Testis (tissue), 3 donors: ENCODE results near the gene YPEL3. TPM values are rescaled to one million over a fixed set of nuclear protein-coding genes. Genes with fewer than 3 reads are reported as not detected.

Experiments
- DNase-seq: peaks from one replicate; pipeline ENCODE4 v3.0.0-alpha.2; 2019
- H3K27ac ChIP-seq, 2 donors: fragments of 200-600 bp; sonication (generic); one replicate each; pipeline ENCODE4 v1.5.1; 2019
- H3K27me3 ChIP-seq: fragments of 200-600 bp; sonication (generic); one replicate; pipeline ENCODE4 v1.5.1; 2019
- H3K36me3 ChIP-seq: fragments of 200-600 bp; sonication (generic); one replicate; pipeline ENCODE4 v1.5.1; 2017; ENCODE audit warnings: low read depth; ENCODE audit errors: missing control alignments
- H3K4me1 ChIP-seq: fragments of 200-600 bp; sonication (generic); one replicate; pipeline ENCODE4 v1.5.1; 2019
- H3K4me3 ChIP-seq, 2 donors: fragments of 200-600 bp; sonication (generic); one replicate each; pipeline ENCODE4 v1.5.1; 2017 to 2019
- H3K9me3 ChIP-seq: fragments of 200-600 bp; sonication (generic); one replicate; pipeline ENCODE4 v1.5.1; 2017
- POLR2A ChIP-seq: fragments of 450-650 bp; IDR thresholded peaks from one replicate; pipeline ENCODE4 v1.6.1; 2017; ENCODE audit warnings: antibody characterized with exemption, mild to moderate bottlenecking, moderate library complexity
- WGBS, 2 donors: methylation state at CpG; one replicate each; pipeline ENCODE4 v1.1.5; 2018; 5-methylcytosine and 5-hydroxymethylcytosine counted together
- intact Hi-C: fragments of 100-400 bp; cut with DNase I; formaldehyde crosslinking; loops from one replicate; pipeline ENCODE4 v1.15.1; 2023; ENCODE audit warnings: low total_unique reads
- polyA plus RNA-seq: library from polyadenylated mRNA; stranded (reverse); fragments of 350-450 nt; fragmentation: Illumina TruSeq; extraction: RNeasy Lipid Tissue Mini Kit (QIAGEN cat#74804); gene quantifications from one replicate; pipeline ENCODE4 v1.2.3, GENCODE V29; 2014; ENCODE audit warnings: low read depth, low replicate concordance; ENCODE audit not compliant: insufficient read depth
- total RNA-seq, 2 donors: library from RNA; depleted of rRNA; stranded (reverse); fragments of >200 nt; gene quantifications; one replicate each; pipeline ENCODE4 v1.2.3, GENCODE V29; 2016
- TF ChIP-seq, protein P1 (sequence below), 3 experiments: fragments of 450-650 bp in 2 of 3; fragments of 200-600 bp in 1 of 3; sonication (generic) in 1 of 3; IDR thresholded peaks; one replicate each; pipeline ENCODE4 v1.5.1; 2016 to 2019; ENCODE audit warnings: antibody characterized with exemption in 3 of 3, mild to moderate bottlenecking in 2 of 3, moderate library complexity in 1 of 3

YPEL3 gene
- total and polyA plus RNA-seq, 3 donors from 2014 or later, result 55.3 to 75.3 (median 69.4) TPM

DNA sequence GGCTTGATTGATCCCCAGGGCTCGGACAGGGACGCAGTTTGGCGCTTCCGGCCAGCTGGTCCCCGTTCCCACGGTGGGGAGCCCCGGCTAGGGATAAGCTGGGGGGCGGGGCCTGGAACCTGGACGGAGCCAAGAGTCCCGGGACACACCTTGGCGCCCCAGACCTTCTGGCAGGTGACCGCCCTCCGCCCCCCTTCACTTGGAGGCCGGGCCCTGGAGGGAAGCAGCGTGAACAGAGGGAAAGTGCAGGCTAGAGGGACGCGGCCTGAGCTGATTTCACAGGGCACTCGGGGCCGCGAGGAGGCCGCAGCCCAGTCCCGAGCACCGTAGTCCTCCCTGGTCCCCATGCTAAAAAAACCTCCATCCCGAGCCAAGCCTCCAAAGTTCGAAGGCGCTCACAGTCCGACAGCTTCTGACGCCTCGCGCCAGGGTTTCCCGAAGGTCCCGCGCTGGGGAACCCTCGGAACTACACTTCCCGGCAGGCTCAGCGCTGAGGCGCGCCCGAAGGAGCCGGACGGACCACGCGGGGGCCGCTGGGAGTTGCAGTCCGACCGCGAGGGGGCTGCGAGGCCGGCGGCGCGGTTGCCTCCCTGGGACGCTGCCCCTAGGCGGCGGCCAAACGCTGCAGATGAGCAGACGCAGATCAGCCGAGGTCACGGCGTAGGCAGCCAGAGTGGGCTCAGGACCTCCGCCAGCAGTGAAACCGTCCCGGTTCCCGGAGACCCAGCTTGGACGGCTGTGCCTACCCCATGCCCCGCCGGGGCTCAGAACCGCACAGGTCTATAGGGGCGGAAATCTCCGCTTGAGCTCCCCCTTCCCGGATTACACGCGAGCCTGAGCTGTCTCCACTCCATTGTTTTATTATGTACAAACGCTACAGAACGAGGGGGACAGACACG, 4.3 kb downstream of the YPEL3 start, which contains the start of gene TBX6:
Gene TBX6 (minus strand): TSS at position 451 of the 899 bp plus-strand sequence. CDS start 731 bp downstream, outside the sequence.
- intact Hi-C loops, result no loop called here
- Histone ChIP-seq H3K4me1 (peaks cover 33% of the 10 kb centered on the region), H3K27me3 (no peaks in the 10 kb centered on the region), H3K9me3 (no peaks in the 10 kb centered on the region), H3K27ac (peak within 1 kb of the TSS; percentile 68 to 91), H3K4me3 (peak within 1 kb of the TSS; percentile 61 to 70), H3K36me3 (no peaks in the 10 kb centered on the region)
- peak; percentile 94 for DNase-seq
- no peak for TF ChIP-seq POLR2A
- TF ChIP-seq, protein P1, sequence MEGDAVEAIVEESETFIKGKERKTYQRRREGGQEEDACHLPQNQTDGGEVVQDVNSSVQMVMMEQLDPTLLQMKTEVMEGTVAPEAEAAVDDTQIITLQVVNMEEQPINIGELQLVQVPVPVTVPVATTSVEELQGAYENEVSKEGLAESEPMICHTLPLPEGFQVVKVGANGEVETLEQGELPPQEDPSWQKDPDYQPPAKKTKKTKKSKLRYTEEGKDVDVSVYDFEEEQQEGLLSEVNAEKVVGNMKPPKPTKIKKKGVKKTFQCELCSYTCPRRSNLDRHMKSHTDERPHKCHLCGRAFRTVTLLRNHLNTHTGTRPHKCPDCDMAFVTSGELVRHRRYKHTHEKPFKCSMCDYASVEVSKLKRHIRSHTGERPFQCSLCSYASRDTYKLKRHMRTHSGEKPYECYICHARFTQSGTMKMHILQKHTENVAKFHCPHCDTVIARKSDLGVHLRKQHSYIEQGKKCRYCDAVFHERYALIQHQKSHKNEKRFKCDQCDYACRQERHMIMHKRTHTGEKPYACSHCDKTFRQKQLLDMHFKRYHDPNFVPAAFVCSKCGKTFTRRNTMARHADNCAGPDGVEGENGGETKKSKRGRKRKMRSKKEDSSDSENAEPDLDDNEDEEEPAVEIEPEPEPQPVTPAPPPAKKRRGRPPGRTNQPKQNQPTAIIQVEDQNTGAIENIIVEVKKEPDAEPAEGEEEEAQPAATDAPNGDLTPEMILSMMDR (IDR thresholded peaks at IDR 0.05), result peak; percentile 66 to 96 (median 92)
- WGBS, 2 donors, result 0 to 5% methylated on average over 13 to 61 of the region's 76 CpGs

DNA sequence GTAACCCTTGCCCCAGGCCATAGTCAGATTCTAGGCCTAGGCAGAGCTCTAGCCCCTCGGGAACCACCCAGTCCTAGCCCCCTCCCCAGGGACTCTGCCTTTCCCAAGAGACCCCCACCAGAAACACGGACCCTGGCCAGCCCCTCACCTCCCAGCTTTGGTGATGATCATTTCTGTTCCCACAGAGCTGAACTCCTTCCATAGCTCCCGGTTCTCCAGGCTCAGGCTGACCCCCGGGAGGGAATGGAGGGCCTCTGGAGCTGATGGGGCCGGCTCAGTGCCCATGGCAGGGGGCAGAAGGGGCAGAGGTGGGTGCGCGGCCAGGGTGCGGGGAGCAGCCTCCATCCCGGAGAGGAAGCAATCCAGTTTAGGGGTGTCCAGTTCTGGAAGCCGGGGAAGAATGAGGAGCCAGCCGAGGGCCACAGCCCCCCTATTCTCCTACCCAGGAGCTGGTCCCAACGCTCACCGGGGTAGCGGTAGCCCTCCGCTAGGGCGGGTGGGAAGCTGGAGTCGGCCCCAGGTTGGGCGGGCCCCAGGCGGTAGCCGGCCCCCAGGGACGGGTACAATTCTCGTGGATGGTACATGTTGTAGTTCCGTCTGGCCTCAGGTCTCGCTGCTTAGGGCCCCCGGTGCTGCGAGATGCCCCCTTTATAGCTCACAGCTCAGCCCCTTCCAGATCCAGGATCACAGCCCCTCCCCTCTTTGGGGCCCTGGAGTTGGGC, 5.2 kb downstream of the YPEL3 start:
- Histone ChIP-seq H3K27ac (peak overlapping the region in 1 of 2 donors; percentile 91), H3K9me3 (no peaks in the 10 kb centered on the region), H3K27me3 (no peaks in the 10 kb centered on the region), H3K36me3 (no peaks in the 10 kb centered on the region), H3K4me1 (peaks cover 33% of the 10 kb centered on the region), H3K4me3 (peak overlapping the region; percentile 61 to 70)
- TF ChIP-seq POLR2A, result no peak
- TF ChIP-seq, protein P1 (IDR thresholded peaks at IDR 0.05), result no peak
- intact Hi-C loops, result no loop called here
- DNase-seq, result no peak
- WGBS, 2 donors, result 32 to 44% methylated on average over 21 to 26 of the region's 26 CpGs

DNA sequence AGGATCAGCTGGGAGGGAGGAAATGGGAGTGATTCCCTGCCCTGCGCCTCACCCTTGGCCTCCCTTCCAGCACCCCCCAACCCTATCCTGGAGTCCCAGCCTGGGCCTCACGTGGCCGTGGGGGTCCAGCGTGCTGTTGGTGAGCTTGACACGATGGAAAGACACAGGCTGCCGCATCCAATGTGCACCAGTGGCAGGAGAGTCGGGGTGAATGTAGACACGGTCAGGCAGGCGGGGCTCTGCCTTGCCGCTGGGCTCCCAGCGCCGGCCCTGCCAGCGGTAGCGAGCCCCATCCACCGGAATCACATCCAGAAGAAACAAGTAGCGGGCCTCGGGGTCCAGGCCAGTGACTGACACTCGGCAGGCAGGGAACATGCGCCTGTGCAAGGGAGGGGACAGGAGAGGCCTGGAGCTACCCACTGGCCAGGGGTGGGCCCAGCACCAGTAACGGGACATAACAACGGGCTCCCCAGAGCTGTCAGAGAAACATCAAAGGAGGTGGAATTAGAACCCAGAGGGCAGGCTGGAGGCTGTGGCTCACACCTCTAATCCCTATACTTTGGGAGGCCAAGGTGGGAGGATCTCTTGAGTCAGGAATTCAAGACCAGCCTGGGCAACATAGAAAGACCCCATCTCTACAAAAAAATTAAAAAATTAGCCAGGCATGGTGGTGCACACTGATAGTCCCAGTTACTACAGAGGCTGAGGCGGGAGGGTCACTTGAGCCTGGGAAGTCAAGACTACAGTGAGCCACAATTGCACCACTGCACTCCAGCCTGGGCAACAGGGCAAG, 7.0 kb downstream of the YPEL3 start:
- DNase-seq, result no peak
- no peak for TF ChIP-seq POLR2A
- TF ChIP-seq, protein P1 (IDR thresholded peaks at IDR 0.05), result no peak
- Histone ChIP-seq H3K4me3 (no peak overlapping the region), H3K36me3 (no peaks in the 10 kb centered on the region), H3K27me3 (no peaks in the 10 kb centered on the region), H3K27ac (no peak overlapping the region), H3K9me3 (no peaks in the 10 kb centered on the region), H3K4me1 (peaks cover 23% of the 10 kb centered on the region)
- WGBS, 2 donors, result 82% methylated on average over 8 to 19 of the region's 22 CpGs
- intact Hi-C loops, result no loop called here

DNA sequence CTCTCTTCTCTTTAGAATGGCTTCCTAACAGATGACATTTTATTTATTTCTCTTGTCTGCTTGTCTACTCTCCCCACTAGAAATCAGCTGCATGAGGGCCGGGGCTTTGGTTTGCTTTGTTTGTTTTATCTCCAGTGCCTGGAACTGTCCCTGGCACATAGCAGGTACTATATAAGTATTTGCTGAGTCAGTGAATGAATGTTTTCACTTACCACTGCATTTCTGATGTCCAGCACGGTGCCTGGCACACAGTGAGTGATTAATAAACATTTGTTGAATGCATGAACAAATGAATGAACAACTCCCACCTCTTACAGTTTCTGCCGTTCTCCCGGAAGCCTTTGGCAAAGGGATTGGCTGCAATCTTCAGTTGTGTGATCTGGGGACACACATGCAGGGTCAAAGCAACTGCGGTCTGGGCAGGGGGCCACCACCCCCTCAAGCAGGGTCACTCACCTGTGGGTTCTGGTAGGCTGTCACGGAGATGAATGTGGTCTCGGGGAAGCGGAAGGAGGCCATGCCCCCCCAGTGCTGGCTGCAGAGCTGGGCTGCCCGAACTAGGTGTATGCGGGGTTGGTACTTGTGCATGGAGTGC, 7.7 kb downstream of the YPEL3 start:
- Histone ChIP-seq H3K9me3 (no peaks in the 10 kb centered on the region), H3K4me1 (peaks cover 23% of the 10 kb centered on the region), H3K36me3 (no peaks in the 10 kb centered on the region), H3K27me3 (no peaks in the 10 kb centered on the region), H3K4me3 (no peak overlapping the region), H3K27ac (no peak overlapping the region)
- no peak for TF ChIP-seq POLR2A
- TF ChIP-seq, protein P1 (IDR thresholded peaks at IDR 0.05), result no peak
- intact Hi-C loops, result no loop called here
- no peak for DNase-seq
- WGBS, 2 donors, result 82% methylated on average over 10 of the region's 10 CpGs
